LoVo (cell line): ENCODE measurements around the gene SMIM44.
A peak's percentile ranks its signal among the peaks of the same experiment; 100 is the strongest.

ENCODE experiments used
- DNase-seq: peaks from one replicate; pipeline ENCODE4 v3.0.0-alpha.2; 2016; ENCODE audit warnings: low spot score

The SMIM44 gene

DNA sequence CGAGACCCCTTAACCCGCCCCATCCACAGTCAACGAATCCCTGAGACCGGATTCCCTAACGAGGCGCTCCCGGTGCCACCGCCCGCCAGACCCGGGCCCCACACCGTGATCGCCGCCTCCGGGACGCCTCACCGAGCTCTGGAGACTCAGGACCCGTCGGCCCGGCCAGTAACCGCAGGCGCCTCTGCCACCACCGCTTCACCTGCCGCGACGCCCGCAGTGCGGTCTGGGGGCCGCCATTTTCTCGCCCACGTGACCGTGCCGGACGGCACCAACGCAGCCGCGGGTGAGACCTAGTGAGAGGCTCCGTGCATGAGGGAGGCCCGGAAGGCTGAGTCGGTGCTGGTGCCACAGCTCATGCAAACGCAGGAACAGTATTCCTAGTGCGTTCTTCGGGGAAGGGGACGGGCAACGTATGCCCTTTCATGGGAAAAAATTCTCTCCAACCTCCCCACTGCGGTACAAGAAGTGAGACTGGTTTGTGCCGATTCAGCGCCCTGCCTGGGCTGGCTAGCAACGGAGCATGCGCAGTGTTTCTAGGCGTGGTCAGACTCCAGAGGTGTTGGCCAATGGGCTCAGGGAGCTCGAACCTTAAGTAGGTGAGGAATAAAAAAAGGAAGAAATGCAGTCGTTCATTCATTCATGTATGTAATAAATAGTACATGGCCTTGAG, 17.3 kb upstream of the SMIM44 start, which contains the start of gene DOHH:
TSS of gene DOHH (minus strand) at position 246 of the 673 bp plus-strand sequence. CDS start 3,860 bp downstream, outside the sequence.
- DNase-seq, result peak; percentile 98

DNA sequence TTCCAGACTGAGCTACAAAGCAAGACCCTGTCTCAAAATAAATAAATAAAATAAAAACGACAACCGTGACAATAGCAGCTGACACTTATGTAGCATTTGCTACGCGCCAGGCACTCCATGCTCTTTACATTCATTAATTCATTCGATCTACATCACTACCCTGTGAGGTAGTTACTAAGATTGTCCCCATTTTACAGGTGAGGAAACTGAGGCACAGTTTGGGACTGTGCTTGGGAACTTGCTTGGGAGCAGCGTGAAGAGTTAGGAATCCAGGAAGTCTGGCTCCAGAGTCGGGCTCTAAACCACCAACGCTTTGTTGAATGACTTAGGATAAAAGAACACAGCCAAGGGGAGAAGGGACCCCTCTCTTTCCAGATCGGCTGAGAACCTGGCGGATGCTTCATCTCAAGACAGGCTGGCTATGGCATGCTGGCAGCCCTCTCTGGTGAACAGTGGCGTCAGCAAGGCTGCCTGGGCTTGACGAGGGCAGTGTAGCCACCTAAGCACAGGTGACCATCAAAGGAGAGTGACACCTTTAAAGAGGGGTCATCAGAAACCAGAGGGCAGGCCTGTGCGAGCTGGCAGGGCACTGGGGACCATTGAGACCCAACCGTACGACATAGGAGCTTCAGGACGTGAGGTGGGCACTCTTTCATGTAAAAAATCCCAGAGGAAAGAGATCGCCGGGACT, 16.6 kb upstream of the SMIM44 start:
- DNase-seq, result peak; percentile 22

DNA sequence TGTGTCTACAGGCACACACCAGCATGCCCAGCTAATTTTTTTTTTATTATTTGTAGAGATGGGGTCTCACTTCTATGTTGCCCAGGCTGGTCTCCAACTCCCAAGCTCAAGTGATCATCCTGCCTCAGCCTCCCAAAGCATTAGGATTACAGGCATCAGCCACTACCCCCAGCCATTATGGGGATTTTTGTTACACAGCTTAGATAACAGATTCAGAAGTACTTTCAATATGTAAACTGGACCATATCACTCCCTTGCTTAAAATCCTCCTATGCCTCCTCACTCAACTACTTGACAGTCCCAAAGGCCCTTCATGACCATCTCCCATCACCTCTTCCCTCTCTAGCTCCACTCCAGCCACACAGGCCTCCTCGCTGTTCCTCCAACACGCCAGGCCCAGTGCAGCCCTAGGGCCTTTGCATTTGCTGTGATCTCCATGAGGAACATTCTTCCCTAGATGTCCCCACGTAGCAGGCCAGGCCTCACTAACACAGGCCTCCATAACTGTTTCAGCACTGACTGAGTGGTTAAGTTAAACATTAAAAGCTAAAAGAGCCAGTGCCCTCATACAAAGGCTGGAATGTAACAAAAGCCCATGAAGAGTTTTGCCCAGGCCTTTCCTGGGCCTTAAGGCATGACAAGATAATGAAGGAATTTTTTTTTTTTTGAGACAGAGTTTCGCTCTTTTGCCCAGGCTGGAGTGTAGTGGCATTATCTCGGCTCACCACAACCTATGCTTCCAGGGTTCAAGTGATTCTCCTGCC, 14.7 kb upstream of the SMIM44 start:
- DNase-seq, result no peak

DNA sequence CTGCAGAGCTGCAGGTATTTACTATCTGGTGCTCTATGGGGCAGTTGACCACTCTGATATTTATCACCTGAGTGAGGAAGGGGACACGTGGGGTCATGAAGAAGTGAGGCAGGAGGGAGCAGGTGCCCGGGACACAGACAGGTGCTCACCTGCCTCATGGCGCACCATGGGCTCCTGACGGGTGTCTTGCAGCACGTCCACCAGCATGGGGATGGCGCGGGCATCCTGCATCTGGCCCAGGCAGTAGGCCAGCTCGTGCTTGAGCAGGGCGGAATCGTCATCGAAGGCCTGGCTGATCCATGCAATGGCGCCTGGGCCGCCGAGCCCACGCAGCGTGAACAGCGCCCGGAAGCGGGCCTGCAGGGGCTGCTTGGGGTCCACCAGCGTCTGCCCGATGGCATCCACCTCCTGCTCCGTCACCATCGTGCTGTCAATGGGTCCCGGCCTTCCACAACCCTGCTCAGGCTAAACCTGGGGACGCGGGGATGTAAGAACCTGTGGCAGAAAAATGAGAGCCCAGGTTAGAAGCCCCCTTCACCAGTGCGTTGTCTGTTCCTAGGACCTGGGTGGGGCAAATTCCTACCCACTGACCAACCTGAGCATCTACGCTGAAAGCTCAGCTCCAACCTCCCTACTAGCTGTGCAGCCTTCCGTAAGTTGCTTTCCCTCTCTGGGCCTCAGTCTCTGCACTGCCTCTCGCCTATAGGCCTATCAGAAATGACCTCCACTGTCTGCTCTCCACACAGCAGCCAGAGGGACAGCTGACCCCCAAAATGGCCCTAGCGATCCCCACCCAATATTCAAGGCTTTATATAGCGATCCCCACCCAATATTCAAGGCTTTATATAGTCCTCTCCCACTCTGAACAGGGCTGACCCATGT, 13.4 kb upstream of the SMIM44 start:
- DNase-seq, result no peak

DNA sequence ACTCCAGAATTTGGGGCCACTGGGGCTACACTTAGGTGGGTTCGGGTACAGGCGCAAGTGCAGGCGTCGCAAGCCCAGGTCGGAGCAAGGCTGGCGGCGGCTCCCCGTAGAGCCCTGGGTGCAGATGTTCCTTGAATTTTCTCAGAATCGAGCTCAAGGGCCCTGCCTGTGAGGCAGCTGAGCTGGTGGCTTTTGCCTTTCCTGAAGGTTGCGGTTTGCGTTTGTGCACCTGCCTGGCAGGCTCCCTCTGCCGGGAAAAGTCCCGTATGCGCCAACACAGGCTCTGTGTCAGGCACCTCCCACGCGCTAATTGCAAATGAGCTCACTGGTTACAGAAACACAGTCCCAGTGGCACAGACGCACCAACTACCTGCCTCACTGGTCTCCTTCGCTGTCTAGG, 11.3 kb upstream of the SMIM44 start:
- no peak for DNase-seq

DNA sequence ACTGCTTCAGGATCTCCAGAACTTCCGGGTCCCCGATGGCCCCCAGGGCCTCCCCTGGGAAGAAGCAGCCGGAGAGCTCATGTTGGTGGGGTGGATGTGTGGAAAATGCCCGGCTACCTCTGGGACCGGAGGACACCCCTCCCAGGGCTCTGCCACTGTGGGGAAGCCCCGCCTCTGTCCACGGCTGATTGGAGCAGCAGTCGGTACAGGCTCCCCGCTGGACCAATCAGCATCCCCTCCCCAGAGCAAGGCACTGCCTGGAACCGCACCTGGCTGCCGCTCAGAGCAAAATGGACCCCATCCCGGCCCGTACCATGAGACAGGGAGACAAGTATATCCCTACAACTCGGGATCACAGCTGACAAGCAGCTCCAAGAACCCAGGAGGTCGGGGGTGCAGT, 10.8 kb upstream of the SMIM44 start:
- DNase-seq, result no peak

DNA sequence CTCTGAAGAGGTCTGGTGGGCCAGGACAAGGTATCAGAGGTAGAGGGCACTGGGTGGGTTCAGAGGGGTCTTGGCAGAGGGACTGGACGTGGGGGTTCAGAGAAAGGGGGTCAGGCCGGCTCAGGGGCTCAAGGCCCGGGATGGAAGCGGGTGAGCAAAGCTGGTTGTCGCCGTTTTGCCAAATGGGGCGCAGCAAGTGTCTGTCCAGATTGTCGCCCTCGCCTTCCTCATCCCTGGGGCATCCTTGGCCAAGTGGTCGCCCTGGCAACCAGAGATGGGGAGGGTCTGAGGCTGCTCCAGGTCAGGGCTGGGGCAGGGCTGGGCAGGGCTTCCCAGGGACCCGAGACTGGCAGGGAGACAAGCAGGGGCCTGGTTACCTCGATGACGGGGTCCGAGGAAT, 10.4 kb upstream of the SMIM44 start:
- DNase-seq, result no peak

DNA sequence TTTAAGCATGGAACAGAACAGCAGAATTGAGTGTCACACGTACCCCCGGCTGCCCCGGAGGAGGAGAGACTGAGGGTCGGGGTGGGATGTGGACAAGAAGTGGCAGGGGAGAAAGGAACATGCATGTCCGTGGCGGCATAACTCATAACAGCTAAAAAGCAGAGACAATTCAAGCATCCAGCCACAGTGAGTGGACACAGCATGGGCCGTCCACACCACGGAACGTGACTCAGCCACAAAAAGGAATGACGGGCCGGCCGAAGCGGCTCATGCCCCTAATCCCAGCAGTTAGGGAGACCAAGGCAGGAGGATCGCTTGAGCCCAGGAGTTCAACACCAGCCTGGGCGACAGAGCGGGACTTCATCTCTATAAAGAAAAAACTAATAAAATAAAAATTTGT, 9.7 kb upstream of the SMIM44 start:
- DNase-seq, result no peak

DNA sequence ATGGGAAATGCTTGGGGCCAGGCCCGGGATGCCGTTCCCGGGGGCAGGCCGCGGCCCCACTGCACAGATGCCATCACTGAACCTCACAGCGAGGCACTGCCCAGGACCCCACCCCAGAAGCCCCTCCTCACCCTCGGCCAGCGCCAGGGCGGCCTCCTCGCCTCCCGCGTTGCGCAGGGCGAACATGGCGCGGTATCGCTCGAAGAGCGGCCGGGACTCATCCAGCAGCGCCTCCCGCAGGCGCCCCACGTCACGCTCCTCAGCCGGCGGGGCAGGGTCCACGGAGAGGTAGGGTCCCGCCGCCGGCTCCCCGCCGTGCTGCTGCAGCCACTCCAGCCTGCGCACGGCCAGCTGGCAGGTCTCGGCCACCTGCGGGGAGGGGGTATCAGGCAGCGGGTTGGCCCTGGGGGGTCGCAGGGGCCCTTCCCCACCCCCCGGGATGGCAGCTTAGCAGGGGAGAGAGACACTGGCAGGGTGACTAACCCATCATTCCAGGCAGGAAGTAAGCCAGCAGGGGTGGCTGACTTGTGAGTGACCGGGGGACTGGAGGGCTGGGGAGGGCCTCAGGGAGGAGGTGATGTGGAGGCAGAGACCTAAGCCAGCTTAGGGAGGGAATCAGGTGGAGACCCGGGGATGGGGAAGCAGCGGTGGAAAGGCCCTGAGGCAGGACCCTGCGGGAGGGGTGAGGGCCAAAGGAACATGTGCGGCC, 9.0 kb upstream of the SMIM44 start:
- DNase-seq, result no peak

DNA sequence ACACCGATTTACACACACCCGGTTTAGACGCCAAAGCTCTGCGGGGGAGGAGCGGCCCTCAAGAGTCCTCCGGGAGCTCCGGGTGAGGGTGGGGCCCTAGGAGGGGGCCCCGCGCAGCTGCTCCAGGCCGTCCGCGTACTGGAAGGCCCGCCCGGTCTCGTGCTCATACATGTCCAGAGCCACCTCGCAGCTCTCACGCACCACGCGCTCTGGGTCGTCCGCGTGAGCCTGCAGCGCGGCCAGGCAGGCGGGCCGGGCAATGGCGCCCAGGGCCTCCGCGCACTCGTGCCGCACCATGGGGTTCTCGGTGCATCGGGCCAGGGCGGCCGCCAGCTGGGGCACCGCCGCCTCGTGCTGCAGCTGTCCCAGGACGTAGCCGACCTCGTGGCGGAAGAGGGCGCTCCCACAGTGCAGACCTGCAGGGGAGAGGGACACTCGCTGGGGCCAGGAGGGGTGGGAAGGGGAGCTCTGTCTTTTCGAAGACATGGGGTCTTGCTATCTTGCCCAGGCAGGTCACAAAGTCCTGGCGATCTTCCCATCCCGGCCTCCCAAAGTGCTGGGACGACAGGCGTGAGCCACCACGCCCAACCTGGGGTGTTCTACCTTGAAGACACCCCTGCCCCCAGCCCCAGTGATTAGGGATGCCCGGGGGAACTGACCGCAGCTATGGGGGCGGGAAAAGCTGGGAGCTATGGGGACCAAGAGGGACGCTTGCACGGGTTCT, 8.3 kb upstream of the SMIM44 start:
- DNase-seq, result no peak

DNA sequence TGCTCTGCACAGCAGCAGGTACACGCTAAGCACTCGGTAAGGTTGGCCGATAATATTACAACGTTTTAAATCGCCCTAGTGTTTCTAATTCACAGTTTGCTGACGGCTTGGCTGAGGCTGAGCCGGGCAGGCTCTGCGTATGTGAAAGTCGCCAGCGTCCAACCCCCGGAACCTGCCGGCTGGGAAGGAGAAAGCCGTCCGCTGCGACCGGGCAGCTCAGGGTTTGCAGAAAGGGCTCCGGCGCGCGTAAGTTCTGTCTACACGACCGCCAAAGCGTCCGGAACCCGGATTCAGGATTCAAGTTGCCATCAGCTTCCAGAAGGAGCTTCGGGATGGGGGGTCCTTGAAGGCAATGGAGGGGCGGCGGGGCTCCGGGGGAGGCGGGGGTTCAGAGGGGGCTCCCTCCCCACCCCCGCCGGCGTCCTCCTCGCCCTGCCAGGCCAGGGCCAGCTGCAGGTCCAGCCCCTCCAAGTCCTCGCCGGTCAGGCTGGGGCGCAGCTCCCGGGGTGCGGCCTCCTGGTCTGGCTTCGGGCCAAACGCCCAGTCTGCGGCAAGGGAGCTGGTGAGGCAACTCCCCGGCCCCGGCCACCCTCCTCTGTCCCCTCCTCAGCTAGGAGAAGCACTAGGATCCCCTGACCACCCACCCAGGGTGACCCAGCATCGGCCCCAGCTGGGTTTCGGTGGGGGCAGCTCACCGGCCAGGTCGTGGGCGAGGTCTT, 575 bp downstream of the SMIM44 start:
- no peak for DNase-seq

DNA sequence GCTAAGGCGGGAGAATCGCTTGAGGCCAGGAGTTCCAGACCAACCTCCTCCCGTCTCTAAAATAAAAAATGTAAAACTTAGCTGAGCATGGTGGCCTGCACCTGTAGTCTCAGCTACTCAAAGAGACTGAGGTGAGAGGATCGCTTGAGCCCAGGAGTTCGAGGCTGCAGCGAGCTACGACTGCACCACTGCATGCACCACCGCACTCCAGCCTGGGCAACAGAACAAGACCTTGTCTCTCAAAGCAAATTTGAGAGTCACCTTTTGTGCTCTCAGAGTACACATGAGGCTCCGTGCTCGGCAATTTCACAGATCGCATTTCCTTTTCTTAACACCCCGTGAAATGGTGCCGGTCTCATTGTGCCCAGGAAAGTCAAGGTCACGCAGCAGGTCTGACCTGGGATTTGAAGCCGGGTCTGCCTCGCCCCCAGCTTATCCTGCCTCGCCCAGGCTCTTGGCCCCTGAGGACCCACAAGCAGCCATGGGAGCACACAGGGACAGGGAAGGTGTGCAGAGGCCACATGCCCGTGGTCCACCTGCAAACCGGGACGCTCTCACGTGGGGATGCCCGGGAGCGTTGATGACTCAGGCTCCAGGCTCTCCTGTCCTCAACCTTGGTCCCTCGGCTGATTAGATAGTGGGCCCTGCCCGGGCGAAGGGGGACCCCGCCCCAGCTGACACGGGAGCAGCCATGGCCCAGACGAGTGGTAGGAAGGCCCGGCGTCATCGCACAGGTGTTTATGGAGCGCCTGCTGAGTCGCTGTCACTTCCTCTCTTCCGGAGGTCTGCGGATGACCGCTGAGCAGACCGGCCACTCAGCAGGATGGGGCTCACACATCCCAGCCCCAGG, 1.8 kb downstream of the SMIM44 start:
- no peak for DNase-seq

DNA sequence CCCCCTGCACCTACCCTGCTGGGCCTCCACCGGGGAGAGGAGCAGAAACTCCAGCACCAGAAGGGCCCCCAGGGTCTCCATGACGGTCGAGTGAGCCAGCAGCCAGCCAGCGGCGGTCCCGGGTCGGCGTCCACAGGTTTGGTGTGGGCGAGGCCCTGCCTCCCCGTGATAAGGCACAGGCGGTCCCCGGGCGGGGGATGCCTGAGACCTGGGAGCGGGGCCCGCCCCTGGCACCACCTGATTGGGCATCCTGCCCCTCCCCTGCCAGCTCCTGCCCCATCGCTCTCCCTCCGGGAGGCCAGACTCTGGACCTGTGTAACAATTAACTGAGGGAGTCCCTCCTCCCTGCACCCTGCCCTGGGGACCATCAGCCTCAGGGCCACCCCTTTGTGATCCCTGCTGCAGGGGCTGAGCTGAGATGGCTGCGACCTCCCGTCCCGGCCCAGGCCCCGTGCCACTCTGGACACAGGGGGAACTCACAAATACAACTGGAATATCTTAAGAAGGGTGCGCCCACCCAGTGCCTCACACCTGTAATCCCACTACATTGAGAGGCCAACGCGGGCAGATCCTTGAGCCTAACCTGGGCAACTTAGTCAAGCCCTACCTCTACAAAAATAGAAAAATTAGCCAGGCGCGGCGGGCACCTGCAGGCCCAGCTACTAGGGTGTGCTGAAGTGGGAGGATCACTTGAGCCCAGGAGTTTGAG, 2.7 kb downstream of the SMIM44 start, which contains the start of gene SMIM24:
TSS of gene SMIM24 (minus strand) at position 143 of the 709 bp plus-strand sequence. CDS start at position 81, 62 bp downstream.
- no peak for DNase-seq

DNA sequence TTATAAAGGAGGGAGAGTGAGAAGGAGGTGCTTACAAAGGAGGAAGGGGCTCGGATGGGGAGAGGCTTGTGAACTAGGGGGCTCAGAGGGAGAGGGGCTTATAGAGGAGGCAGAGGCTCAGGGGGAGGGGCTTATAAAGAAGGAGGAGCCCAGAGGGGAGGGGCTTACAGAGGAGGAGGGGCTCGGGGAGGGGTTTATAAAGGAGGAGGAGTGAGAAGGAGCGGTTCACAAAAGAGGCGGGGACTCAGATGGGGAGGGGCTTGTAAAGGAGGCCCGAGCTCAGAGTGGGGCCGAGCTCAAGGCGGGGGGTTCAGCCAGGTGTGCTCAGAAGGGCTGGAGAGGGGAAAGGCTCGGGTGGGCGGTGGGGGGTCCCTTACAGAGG, 3.4 kb downstream of the SMIM44 start:
- no peak for DNase-seq

DNA sequence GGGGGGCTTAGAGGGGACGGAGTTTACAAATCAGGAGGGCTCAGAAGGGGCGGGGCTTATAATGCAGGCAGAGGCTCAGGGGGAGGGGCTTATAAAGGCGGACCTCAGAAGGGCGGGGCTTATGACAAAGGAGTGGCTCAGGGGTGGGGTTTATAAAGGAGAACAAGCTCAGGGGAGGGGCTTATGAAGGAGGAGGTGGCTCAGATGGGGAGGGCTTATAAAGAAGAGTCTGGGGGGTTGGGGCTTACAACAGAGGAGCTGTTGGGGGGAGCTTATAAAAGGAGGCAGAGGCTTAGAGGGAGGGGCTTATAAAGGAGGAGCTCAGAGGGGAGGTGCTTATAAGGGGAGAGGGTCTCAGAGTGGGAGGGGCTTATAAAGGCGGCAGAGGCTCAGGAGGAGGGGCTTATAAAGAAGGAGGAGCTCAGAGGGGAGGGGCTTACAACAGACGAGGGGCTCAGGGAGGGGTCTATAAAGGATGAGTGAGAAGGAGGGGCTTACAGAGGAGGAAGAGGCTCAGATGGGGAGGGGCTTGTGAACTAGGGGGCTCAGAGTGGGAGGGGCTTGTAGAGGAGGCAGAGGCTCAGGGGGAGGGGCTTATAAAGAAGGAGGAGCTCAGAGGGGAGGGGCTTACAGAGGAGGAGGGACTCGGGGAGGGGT, 3.9 kb downstream of the SMIM44 start:
- no peak for DNase-seq

DNA sequence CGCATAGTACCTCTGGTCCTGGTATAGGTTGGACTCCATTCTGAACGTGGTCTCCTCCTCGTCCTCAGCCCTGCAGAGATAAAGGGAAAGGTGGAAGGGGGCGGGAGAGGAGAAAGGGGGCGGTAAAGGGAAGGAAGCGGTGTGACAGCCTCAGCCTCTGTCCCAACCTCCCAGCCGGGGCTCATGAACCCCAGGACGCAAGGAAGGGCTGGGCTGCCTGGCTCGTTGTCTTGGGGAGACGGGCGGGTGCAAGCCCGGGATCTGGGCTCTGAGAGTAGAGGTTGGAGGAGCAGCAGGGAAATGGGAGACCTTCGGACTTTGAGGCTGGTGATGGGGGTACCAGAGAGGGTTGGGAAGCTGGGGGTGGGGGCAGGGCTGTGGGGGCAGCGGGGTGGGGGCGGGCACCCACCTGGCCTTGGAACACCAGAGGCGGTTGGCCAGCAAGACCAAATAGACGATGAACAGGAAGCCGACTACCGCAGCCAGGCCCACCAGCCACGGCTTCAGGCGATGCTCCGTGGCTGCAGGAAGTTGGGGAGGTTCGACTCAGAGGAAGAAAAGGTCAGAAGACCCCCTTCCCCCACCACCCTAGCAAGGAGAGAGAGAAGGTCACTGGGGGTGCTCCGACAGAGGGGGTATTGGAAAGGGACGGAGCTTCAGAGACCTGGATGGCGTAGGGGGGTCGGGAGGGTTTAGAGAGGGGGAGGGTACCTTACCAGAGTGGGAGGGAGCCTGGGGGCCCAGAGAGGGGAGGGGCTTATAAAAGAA, 4.6 kb downstream of the SMIM44 start:
- no peak for DNase-seq

DNA sequence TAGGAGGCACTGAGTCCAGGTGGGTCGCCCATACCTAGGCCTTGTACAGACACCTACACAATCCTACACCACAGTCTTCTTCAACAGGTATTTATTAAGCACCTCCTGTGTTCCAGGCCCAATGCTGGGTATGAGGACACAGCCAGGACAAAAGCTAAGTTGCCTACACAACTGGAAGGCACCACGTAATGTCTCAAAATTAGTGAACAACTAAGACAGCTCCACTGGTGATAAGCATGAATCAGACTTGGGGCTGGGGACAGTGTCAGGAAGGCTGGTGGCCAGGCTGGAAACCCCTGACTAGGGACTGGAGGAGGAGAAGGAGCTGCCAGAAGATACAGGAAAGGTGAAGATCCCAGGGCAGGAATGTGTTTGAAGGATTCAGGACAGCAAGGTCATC, 5.3 kb downstream of the SMIM44 start:
- DNase-seq, result no peak
